GM10847 (cell line): Measurements from ENCODE around the gene CACNA1B.

ENCODE experiments used
- POLR2A ChIP-seq: IDR thresholded peaks from 2 replicates; pipeline ENCODE4 v1.6.1; 2011; ENCODE audit not compliant: insufficient read length; ENCODE audit errors: extremely low read depth

Gene CACNA1B

GRCh38 chr9:138077898-138078540 lies 200.4 kb downstream of the CACNA1B start:
- no peak for TF ChIP-seq POLR2A

GRCh38 chr9:138078846-138079245 lies 201.3 kb downstream of the CACNA1B start:
- no peak for TF ChIP-seq POLR2A

- TF ChIP-seq POLR2A = no peak
Measured at GRCh38 chr9:138080979-138081378, 203.4 kb downstream of the CACNA1B start.

GRCh38 chr9:138082918-138083636 lies 205.5 kb downstream of the CACNA1B start:
- no peak for TF ChIP-seq POLR2A

GRCh38 chr9:138083873-138084272 lies 206.3 kb downstream of the CACNA1B start:
- TF ChIP-seq POLR2A = no peak

GRCh38 chr9:138085568-138085967 lies 208.0 kb downstream of the CACNA1B start:
- no peak for TF ChIP-seq POLR2A

GRCh38 chr9:138094028-138094427 lies 216.4 kb downstream of the CACNA1B start:
- TF ChIP-seq POLR2A = no peak

GRCh38 chr9:138095813-138096518 lies 218.4 kb downstream of the CACNA1B start:
- no peak for TF ChIP-seq POLR2A

GRCh38 chr9:138096519-138096845 lies 218.9 kb downstream of the CACNA1B start:
- no peak for TF ChIP-seq POLR2A

GRCh38 chr9:138097501-138097991 lies 220.0 kb downstream of the CACNA1B start:
- no peak for TF ChIP-seq POLR2A

GRCh38 chr9:138098116-138098907 lies 220.7 kb downstream of the CACNA1B start:
- TF ChIP-seq POLR2A = no peak

GRCh38 chr9:138098908-138099791 lies 221.6 kb downstream of the CACNA1B start:
- TF ChIP-seq POLR2A = no peak

GRCh38 chr9:138099803-138100598 lies 222.4 kb downstream of the CACNA1B start:
- no peak for TF ChIP-seq POLR2A
